ENCODE results near the gene PYM1. TPM values are rescaled to one million over a fixed set of nuclear protein-coding genes. Genes with fewer than 3 reads are reported as not detected.

PYM1 gene
- total RNA-seq, 1 experiment from 2014 or later, result 24.8 TPM

GRCh38 chr12:55927588-55928502 is at the start of gene PYM1 (continued):
- TF ChIP-seq POLR2A (IDR thresholded peaks at IDR 0.05; ENCODE audit: borderline replicate concordance, extremely low read depth, insufficient read depth, insufficient read length), result peak; percentile 40
- TF ChIP-seq, protein P1, sequence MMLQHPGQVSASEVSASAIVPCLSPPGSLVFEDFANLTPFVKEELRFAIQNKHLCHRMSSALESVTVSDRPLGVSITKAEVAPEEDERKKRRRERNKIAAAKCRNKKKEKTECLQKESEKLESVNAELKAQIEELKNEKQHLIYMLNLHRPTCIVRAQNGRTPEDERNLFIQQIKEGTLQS (IDR thresholded peaks at IDR 0.05), result no peak
- TF ChIP-seq, protein P2, sequence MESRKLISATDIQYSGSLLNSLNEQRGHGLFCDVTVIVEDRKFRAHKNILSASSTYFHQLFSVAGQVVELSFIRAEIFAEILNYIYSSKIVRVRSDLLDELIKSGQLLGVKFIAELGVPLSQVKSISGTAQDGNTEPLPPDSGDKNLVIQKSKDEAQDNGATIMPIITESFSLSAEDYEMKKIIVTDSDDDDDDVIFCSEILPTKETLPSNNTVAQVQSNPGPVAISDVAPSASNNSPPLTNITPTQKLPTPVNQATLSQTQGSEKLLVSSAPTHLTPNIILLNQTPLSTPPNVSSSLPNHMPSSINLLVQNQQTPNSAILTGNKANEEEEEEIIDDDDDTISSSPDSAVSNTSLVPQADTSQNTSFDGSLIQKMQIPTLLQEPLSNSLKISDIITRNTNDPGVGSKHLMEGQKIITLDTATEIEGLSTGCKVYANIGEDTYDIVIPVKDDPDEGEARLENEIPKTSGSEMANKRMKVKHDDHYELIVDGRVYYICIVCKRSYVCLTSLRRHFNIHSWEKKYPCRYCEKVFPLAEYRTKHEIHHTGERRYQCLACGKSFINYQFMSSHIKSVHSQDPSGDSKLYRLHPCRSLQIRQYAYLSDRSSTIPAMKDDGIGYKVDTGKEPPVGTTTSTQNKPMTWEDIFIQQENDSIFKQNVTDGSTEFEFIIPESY (IDR thresholded peaks at IDR 0.05; ENCODE audit: extremely low read depth, insufficient replicate concordance, low read length), result no peak

DNA sequence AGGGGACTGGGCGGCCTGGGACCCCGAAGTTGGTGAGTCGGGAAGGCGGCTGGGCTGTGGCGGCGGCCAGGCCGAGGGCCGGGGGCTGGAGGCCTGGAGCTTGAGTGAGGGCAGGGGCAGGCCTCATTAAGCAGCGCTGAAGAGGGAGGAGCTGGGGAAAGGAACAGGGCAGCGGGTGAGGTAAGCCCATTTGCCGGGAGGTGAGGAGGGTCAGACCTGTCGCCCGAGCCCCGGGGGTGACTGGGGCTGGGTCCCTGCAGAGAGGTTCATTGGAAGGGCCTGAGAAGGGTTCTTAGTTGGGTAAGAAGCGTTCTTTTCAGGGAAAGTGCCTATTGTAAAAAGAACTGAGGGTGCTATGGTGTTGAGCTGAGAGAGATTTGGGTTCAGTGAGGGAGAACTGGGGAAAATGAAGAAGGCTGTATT is 46.6 kb upstream of the PYM1 start:
- no peaks in the 10 kb centered on the region for H3K9me2 ChIP-seq (ENCODE audit: insufficient read depth)
- H3K9me3 ChIP-seq (ENCODE audit: control insufficient read depth in 1 of 2, insufficient read depth in 1 of 2, low read depth in 1 of 2, low read length in 2 of 2), result no peaks in the 10 kb centered on the region
- peak overlapping the region; percentile 80 for H3K27ac ChIP-seq (ENCODE audit: low read depth, low read length)
- TF ChIP-seq SIN3A (IDR thresholded peaks at IDR 0.05; ENCODE audit: low read depth) (no peak; the same call in 1 of the 2 replicates), ZFX (IDR thresholded peaks at IDR 0.05) (peak; percentile 51)
- peaks cover 17 to 32% of the 10 kb centered on the region in 2 experiments for H3K4me1 ChIP-seq (ENCODE audit: control insufficient read depth in 1 of 2, insufficient read depth in 2 of 2, low read length in 2 of 2)
- no peaks in the 10 kb centered on the region for H4K20me1 ChIP-seq (ENCODE audit: insufficient read depth)
- intact Hi-C loops (cut with micrococcal nuclease), result no loop called here
- no peak overlapping the region for H2AFZ ChIP-seq (ENCODE audit: low read depth, low read length, poor library complexity, severe bottlenecking)
- peaks cover 20% of the 10 kb centered on the region; the same call in 1 of the 2 replicates for H3K79me2 ChIP-seq (ENCODE audit: insufficient read depth, low read length)
- CTCF ChIA-PET, result interaction anchor here (0.9 to 4.7 kb wide), 7 partner anchors 9 to 662 kb away, joined by 3 to 35 read pairs (median 5); partner anchors contain the start of gene SUOX
- H3K9ac ChIP-seq (ENCODE audit: low read length), result peak overlapping the region; percentile 79
- H3K4me2 ChIP-seq (ENCODE audit: low read length), result peak overlapping the region; percentile 91
- peaks cover 6 to 19% of the 10 kb centered on the region in 2 experiments; a peak in 3 of 4 replicates for H3K36me3 ChIP-seq (ENCODE audit: control insufficient read depth in 1 of 2, insufficient read depth in 2 of 2, low read length in 2 of 2)
- POLR2A ChIA-PET, result interaction anchor here (0.6 to 1.9 kb wide), 22 partner anchors 8 to 1138 kb away, joined by 3 to 13 read pairs (median 4); partner anchors contain the start of genes DGKA, DNAJC14, ORMDL2 and PYM1
- ATAC-seq (peak; percentile 43), DNase-seq (ENCODE audit: low read depth, low spot score) (no peak)
- H3K4me3 ChIP-seq (replicated peaks in 1 of 2; ENCODE audit: low read depth in 1 of 2, low read length in 2 of 2), result peak overlapping the region; percentile 78 to 94
- RAD21 ChIA-PET (ENCODE audit: low non-redundant PET in 1 of 2, low total read pairs in 2 of 2, uncharacterized antibody in 2 of 2, unreplicated experiment in 2 of 2), result interaction anchor here (1.0 to 1.6 kb wide), 2 partner anchors 22 to 236 kb away, joined by 3 to 6 read pairs; partner anchors contain the start of gene SUOX (in 1 of the 2)
- H3K27me3 ChIP-seq (ENCODE audit: insufficient read depth, low read length), result no peaks in the 10 kb centered on the region
- no TSS peak for BruUV-seq (replicated peaks)

Measured in HCT116 (cell line).